ENCODE results near the gene IQGAP1.

DNA sequence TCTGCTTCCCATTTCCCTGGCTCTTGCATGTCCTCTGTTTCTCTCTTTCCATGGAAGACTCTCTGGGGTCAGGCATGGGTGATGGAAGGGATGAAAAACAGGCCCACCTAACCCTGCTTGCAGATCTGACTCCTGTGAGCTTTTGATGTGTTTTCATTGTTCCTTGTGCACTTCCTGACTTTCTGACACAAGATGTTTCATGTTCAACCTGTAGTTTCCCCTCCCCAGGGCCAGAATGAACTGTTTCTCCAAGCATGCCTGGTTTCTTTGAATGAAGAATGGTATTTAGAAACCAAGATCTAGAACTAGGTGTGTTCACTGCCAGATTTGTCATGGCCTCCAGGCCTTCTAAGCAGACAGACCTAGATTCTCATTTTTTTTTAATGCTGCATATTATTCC, 105.6 kb downstream of the IQGAP1 start:
- TF ChIP-seq POLR2AphosphoS5 (IDR thresholded peaks at IDR 0.05; ENCODE audit: low read depth, low read length) (no peak), EZH2 (IDR thresholded peaks at IDR 0.05) (no peak)
- TF ChIP-seq, protein P1, sequence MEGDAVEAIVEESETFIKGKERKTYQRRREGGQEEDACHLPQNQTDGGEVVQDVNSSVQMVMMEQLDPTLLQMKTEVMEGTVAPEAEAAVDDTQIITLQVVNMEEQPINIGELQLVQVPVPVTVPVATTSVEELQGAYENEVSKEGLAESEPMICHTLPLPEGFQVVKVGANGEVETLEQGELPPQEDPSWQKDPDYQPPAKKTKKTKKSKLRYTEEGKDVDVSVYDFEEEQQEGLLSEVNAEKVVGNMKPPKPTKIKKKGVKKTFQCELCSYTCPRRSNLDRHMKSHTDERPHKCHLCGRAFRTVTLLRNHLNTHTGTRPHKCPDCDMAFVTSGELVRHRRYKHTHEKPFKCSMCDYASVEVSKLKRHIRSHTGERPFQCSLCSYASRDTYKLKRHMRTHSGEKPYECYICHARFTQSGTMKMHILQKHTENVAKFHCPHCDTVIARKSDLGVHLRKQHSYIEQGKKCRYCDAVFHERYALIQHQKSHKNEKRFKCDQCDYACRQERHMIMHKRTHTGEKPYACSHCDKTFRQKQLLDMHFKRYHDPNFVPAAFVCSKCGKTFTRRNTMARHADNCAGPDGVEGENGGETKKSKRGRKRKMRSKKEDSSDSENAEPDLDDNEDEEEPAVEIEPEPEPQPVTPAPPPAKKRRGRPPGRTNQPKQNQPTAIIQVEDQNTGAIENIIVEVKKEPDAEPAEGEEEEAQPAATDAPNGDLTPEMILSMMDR (IDR thresholded peaks at IDR 0.05 in 2 of 3, conservative IDR thresholded peaks at IDR 0.05 in 1 of 3; ENCODE audit: borderline replicate concordance in 1 of 3, insufficient read depth in 1 of 3, low read depth in 2 of 3, low read length in 2 of 3) = no peak
